Measurements from ENCODE around the gene ABCA7. TPM values are rescaled to one million over a fixed set of nuclear protein-coding genes. Genes with fewer than 3 reads are reported as not detected.

The ABCA7 gene
- total and polyA plus RNA-seq, 4 donors, result 3.0 to 60.9 (median 4.8) TPM

- TF ChIP-seq, protein P1, sequence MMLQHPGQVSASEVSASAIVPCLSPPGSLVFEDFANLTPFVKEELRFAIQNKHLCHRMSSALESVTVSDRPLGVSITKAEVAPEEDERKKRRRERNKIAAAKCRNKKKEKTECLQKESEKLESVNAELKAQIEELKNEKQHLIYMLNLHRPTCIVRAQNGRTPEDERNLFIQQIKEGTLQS (IDR thresholded peaks at IDR 0.05), result no peak
- TF ChIP-seq YY1 (IDR thresholded peaks at IDR 0.05), result no peak
- TF ChIP-seq NR2F2 (IDR thresholded peaks at IDR 0.05), result no peak
- TF ChIP-seq FOXA1 (IDR thresholded peaks at IDR 0.05), result no peak
- no peak for TF ChIP-seq SP1 (IDR thresholded peaks at IDR 0.05)
Measured at GRCh38 chr19:1052349-1052975, 12.6 kb downstream of the ABCA7 start (continued).

GRCh38 chr19:1053176-1054101 lies 13.5 kb downstream of the ABCA7 start:
- H3K36me3 ChIP-seq (ENCODE audit: control insufficient read depth in 4 of 4, insufficient read depth in 3 of 4, low read depth in 1 of 4, low read length in 3 of 4), result no peaks in the 10 kb centered on the region
- peaks cover 0 to 9% (median 0%) of the 10 kb centered on the region in 4 donors for H3K9me3 ChIP-seq (ENCODE audit: control insufficient read depth in 4 of 4, low read length in 3 of 4)
- no peak overlapping the region for H3K27ac ChIP-seq (ENCODE audit: low read depth in 1 of 2, low read length in 2 of 2)
- DNase-seq (ENCODE audit: low spot score), result no peak
- WGBS, result 96% methylated on average over 31 of the region's 31 CpGs
- no peaks in the 10 kb centered on the region for H3K4me1 ChIP-seq (ENCODE audit: control insufficient read depth in 4 of 4, insufficient read depth in 4 of 4, low read length in 3 of 4)
- no peaks in the 10 kb centered on the region for H3K27me3 ChIP-seq (ENCODE audit: control insufficient read depth in 4 of 4, insufficient read depth in 4 of 4, low read length in 3 of 4)
- no peak for TF ChIP-seq FOXA1 (IDR thresholded peaks at IDR 0.05)
- no peak for TF ChIP-seq RAD21 (IDR thresholded peaks at IDR 0.05)
- TF ChIP-seq JUND (IDR thresholded peaks at IDR 0.05), result no peak
- no peak for TF ChIP-seq CTCF (IDR thresholded peaks at IDR 0.05; ENCODE audit: low read depth, low read length, missing input control)
- no peak for TF ChIP-seq GABPA (IDR thresholded peaks at IDR 0.05 in 1 of 2, conservative IDR thresholded peaks at IDR 0.05 in 1 of 2)
- no peak for TF ChIP-seq YY1 (IDR thresholded peaks at IDR 0.05)
- TF ChIP-seq, protein P2, sequence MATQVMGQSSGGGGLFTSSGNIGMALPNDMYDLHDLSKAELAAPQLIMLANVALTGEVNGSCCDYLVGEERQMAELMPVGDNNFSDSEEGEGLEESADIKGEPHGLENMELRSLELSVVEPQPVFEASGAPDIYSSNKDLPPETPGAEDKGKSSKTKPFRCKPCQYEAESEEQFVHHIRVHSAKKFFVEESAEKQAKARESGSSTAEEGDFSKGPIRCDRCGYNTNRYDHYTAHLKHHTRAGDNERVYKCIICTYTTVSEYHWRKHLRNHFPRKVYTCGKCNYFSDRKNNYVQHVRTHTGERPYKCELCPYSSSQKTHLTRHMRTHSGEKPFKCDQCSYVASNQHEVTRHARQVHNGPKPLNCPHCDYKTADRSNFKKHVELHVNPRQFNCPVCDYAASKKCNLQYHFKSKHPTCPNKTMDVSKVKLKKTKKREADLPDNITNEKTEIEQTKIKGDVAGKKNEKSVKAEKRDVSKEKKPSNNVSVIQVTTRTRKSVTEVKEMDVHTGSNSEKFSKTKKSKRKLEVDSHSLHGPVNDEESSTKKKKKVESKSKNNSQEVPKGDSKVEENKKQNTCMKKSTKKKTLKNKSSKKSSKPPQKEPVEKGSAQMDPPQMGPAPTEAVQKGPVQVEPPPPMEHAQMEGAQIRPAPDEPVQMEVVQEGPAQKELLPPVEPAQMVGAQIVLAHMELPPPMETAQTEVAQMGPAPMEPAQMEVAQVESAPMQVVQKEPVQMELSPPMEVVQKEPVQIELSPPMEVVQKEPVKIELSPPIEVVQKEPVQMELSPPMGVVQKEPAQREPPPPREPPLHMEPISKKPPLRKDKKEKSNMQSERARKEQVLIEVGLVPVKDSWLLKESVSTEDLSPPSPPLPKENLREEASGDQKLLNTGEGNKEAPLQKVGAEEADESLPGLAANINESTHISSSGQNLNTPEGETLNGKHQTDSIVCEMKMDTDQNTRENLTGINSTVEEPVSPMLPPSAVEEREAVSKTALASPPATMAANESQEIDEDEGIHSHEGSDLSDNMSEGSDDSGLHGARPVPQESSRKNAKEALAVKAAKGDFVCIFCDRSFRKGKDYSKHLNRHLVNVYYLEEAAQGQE (IDR thresholded peaks at IDR 0.05), result no peak
- TF ChIP-seq FOXA2 (IDR thresholded peaks at IDR 0.05), result no peak
- H3K9ac ChIP-seq (ENCODE audit: low read depth in 1 of 2, low read length in 2 of 2), result no peak overlapping the region
- H3K4me3 ChIP-seq (ENCODE audit: low read depth in 1 of 3, low read length in 3 of 3), result no peak overlapping the region
